IMR-90 (cell line): ENCODE data around the gene MTAP.

Experiments used
- CTCF ChIP-seq: conservative IDR thresholded peaks from 2 replicates; pipeline ENCODE4 v1.5.1; 2012; ENCODE audit warnings: mild to moderate bottlenecking, low read depth, low read length, improper control_type of control experiment
- MAFK ChIP-seq: IDR thresholded peaks from 2 replicates; pipeline ENCODE4 v1.6.1; 2012; ENCODE audit warnings: low read depth, low read length, improper control_type of control experiment
- MAZ ChIP-seq: IDR thresholded peaks from 2 replicates; pipeline ENCODE4 v1.6.1; 2012; ENCODE audit warnings: low read depth, mild to moderate bottlenecking, low read length, improper control_type of control experiment, moderate library complexity, borderline replicate concordance
- MXI1 ChIP-seq: IDR thresholded peaks from 2 replicates; pipeline ENCODE4 v1.6.1; 2012; ENCODE audit warnings: low read depth, mild to moderate bottlenecking, low read length, moderate library complexity, borderline replicate concordance
- POLR2A ChIP-seq: IDR thresholded peaks from 2 replicates; pipeline ENCODE4 v1.6.1; 2012; ENCODE audit warnings: mild to moderate bottlenecking, low read depth, low read length
- RAD21 ChIP-seq: IDR thresholded peaks from 2 replicates; pipeline ENCODE4 v1.6.1; 2012; ENCODE audit warnings: low read length, improper control_type of control experiment
- RCOR1 ChIP-seq: IDR thresholded peaks from 2 replicates; pipeline ENCODE4 v1.6.1; 2012; ENCODE audit warnings: mild to moderate bottlenecking, low read length, improper control_type of control experiment; ENCODE audit not compliant: insufficient replicate concordance
- RFX5 ChIP-seq: IDR thresholded peaks from 2 replicates; pipeline ENCODE4 v1.8.0; 2012; ENCODE audit warnings: low read depth, mild to moderate bottlenecking, low read length, moderate library complexity
- SMC3 ChIP-seq: fragments of 150-350 bp; IDR thresholded peaks from 2 replicates; pipeline ENCODE4 v1.6.1; 2016; ENCODE audit warnings: low read depth, mild to moderate bottlenecking, antibody characterized with exemption, low read length, moderate library complexity
- TF ChIP-seq, protein P1 (sequence below): fragments of 150-350 bp; IDR thresholded peaks from 2 replicates; pipeline ENCODE4 v1.6.1; 2016; ENCODE audit warnings: low read depth, mild to moderate bottlenecking, low read length, moderate library complexity, borderline replicate concordance

GRCh38 chr9:21906881-21907280, 104.4 kb downstream of the MTAP start:
- TF ChIP-seq CTCF (no peak), MAFK (peak; percentile 62; the same call in 1 of the 2 replicates), RFX5 (no peak), MXI1 (no peak), MAZ (no peak), POLR2A (no peak), SMC3 (no peak), RCOR1 (no peak), RAD21 (no peak)
- TF ChIP-seq, protein P1, sequence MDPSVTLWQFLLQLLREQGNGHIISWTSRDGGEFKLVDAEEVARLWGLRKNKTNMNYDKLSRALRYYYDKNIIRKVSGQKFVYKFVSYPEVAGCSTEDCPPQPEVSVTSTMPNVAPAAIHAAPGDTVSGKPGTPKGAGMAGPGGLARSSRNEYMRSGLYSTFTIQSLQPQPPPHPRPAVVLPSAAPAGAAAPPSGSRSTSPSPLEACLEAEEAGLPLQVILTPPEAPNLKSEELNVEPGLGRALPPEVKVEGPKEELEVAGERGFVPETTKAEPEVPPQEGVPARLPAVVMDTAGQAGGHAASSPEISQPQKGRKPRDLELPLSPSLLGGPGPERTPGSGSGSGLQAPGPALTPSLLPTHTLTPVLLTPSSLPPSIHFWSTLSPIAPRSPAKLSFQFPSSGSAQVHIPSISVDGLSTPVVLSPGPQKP: no peak
